ENCODE data around the gene ZNF791.

Gene ZNF791

GRCh38 chr19:12597594-12597993, 13.1 kb upstream of the ZNF791 start:
- H3K79me2 ChIP-seq (ENCODE audit: control insufficient read depth, low read length): no peaks in the 10 kb centered on the region
- no peaks in the 10 kb centered on the region for H3K27me3 ChIP-seq (ENCODE audit: control insufficient read depth, low read length)
- H3K36me3 ChIP-seq (ENCODE audit: control insufficient read depth, low read length): no peaks in the 10 kb centered on the region
- H3K9me3 ChIP-seq (ENCODE audit: control insufficient read depth, insufficient read depth, low read length): no peaks in the 10 kb centered on the region
- no peaks in the 10 kb centered on the region for H3F3A ChIP-seq (ENCODE audit: control insufficient read depth, insufficient read depth)
- H3K4me3 ChIP-seq (ENCODE audit: low read length): no peak overlapping the region
- H3K4me2 ChIP-seq (ENCODE audit: low read length): no peak overlapping the region
- H3K27ac ChIP-seq (ENCODE audit: low read depth, low read length): no peak overlapping the region
- no peaks in the 10 kb centered on the region for H3K9me2 ChIP-seq (replicated peaks; ENCODE audit: control insufficient read depth, low read length)
- no peaks in the 10 kb centered on the region for H4K20me1 ChIP-seq (ENCODE audit: control insufficient read depth, insufficient read depth, low read depth, low read length)
- H3K4me1 ChIP-seq (ENCODE audit: control insufficient read depth, low read length): no peaks in the 10 kb centered on the region
- TF ChIP-seq EZH2phosphoT487 (IDR thresholded peaks at IDR 0.05; ENCODE audit: borderline replicate concordance, low read length): no peak

- Histone ChIP-seq H3K9me2 (replicated peaks; ENCODE audit: control insufficient read depth, low read length) (no peaks in the 10 kb centered on the region), H3K79me2 (ENCODE audit: control insufficient read depth, low read length) (no peaks in the 10 kb centered on the region), H3K4me3 (ENCODE audit: low read length) (no peak overlapping the region), H3K9me3 (ENCODE audit: control insufficient read depth, insufficient read depth, low read length) (no peaks in the 10 kb centered on the region), H3K27me3 (ENCODE audit: control insufficient read depth, low read length) (no peaks in the 10 kb centered on the region), H3K27ac (ENCODE audit: low read depth, low read length) (no peak overlapping the region), H3K4me1 (ENCODE audit: control insufficient read depth, low read length) (peaks cover 8% of the 10 kb centered on the region), H4K20me1 (ENCODE audit: control insufficient read depth, insufficient read depth, low read depth, low read length) (no peaks in the 10 kb centered on the region), H3K36me3 (ENCODE audit: control insufficient read depth, low read length) (no peaks in the 10 kb centered on the region), H3F3A (ENCODE audit: control insufficient read depth, insufficient read depth) (no peaks in the 10 kb centered on the region), H3K4me2 (ENCODE audit: low read length) (peak overlapping the region; percentile 6; the same call in 1 of the 2 replicates)
- no peak for TF ChIP-seq CTCF (IDR thresholded peaks at IDR 0.05; ENCODE audit: low read depth, low read length, poor library complexity, severe bottlenecking)
These were observed 7.0 kb upstream of the ZNF791 start for GRCh38 chr19:12603714-12604113.

- H3F3A ChIP-seq (ENCODE audit: control insufficient read depth, insufficient read depth): peaks cover 5% of the 10 kb centered on the region
- no peak overlapping the region for H3K4me3 ChIP-seq (ENCODE audit: low read length)
- peaks cover 12% of the 10 kb centered on the region for H3K79me2 ChIP-seq (ENCODE audit: control insufficient read depth, low read length)
- peaks cover 4% of the 10 kb centered on the region for H4K20me1 ChIP-seq (ENCODE audit: control insufficient read depth, insufficient read depth, low read depth, low read length)
- H3K4me2 ChIP-seq (ENCODE audit: low read length): no peak overlapping the region
- H3K4me1 ChIP-seq (ENCODE audit: control insufficient read depth, low read length): peaks cover 14% of the 10 kb centered on the region
- TF ChIP-seq CTCF (IDR thresholded peaks at IDR 0.05; ENCODE audit: low read depth, low read length, poor library complexity, severe bottlenecking): no peak
- TF ChIP-seq EZH2phosphoT487 (IDR thresholded peaks at IDR 0.05; ENCODE audit: borderline replicate concordance, low read length): no peak
- H3K27me3 ChIP-seq (ENCODE audit: control insufficient read depth, low read length): peaks cover 5% of the 10 kb centered on the region; the same call in 1 of the 2 replicates
- H3K9me2 ChIP-seq (replicated peaks; ENCODE audit: control insufficient read depth, low read length): no peaks in the 10 kb centered on the region
- no peaks in the 10 kb centered on the region for H3K36me3 ChIP-seq (ENCODE audit: control insufficient read depth, low read length)
- H3K9me3 ChIP-seq (ENCODE audit: control insufficient read depth, insufficient read depth, low read length): no peaks in the 10 kb centered on the region
- H3K27ac ChIP-seq (ENCODE audit: low read depth, low read length): no peak overlapping the region
These were observed 3.9 kb upstream of the ZNF791 start for GRCh38 chr19:12606796-12607195.

- Histone ChIP-seq H3K9me2 (replicated peaks; ENCODE audit: control insufficient read depth, low read length) (no peaks in the 10 kb centered on the region), H3K4me1 (ENCODE audit: control insufficient read depth, low read length) (peaks cover 22% of the 10 kb centered on the region), H4K20me1 (ENCODE audit: control insufficient read depth, insufficient read depth, low read depth, low read length) (peaks cover 4% of the 10 kb centered on the region), H3K79me2 (ENCODE audit: control insufficient read depth, low read length) (peaks cover 12% of the 10 kb centered on the region), H3K4me2 (ENCODE audit: low read length) (no peak overlapping the region), H3F3A (ENCODE audit: control insufficient read depth, insufficient read depth) (peaks cover 12% of the 10 kb centered on the region), H3K36me3 (ENCODE audit: control insufficient read depth, low read length) (no peaks in the 10 kb centered on the region), H3K27ac (ENCODE audit: low read depth, low read length) (no peak overlapping the region), H3K27me3 (ENCODE audit: control insufficient read depth, low read length) (peaks cover 5% of the 10 kb centered on the region; the same call in 1 of the 2 replicates), H3K9me3 (ENCODE audit: control insufficient read depth, insufficient read depth, low read length) (no peaks in the 10 kb centered on the region), H3K4me3 (ENCODE audit: low read length) (no peak overlapping the region)
- no peak for TF ChIP-seq EZH2phosphoT487 (IDR thresholded peaks at IDR 0.05; ENCODE audit: borderline replicate concordance, low read length)
- no peak for TF ChIP-seq CTCF (IDR thresholded peaks at IDR 0.05; ENCODE audit: low read depth, low read length, poor library complexity, severe bottlenecking)
These were observed 3.1 kb upstream of the ZNF791 start for GRCh38 chr19:12607631-12608030.

Measured in DOHH2 (cell line).